IPS-18a (cell line): ENCODE data around the gene STK25.
"Not testable (repeated sequence)": the region's sequence is repeated elsewhere in the genome, so short reads cannot be mapped to it uniquely, and the experiment has no call there.

Experiments
- H3K27ac ChIP-seq: one replicate; pipeline ENCODE4 v1.5.1; 2013; ENCODE audit warnings: low read length
- H3K27me3 ChIP-seq: one replicate; pipeline ENCODE4 v1.6.1; 2013; ENCODE audit warnings: mild to moderate bottlenecking, low read length; ENCODE audit not compliant: control insufficient read depth, insufficient read depth
- H3K36me3 ChIP-seq: one replicate; pipeline ENCODE4 v1.6.1; 2013; ENCODE audit warnings: low read depth, low read length; ENCODE audit not compliant: control insufficient read depth
- H3K4me1 ChIP-seq: one replicate; pipeline ENCODE4 v1.6.1; 2013; ENCODE audit warnings: low read depth, low read length; ENCODE audit not compliant: control insufficient read depth
- H3K4me3 ChIP-seq: one replicate; pipeline ENCODE4 v1.5.1; 2013; ENCODE audit warnings: low read length
- H3K9ac ChIP-seq: one replicate; pipeline ENCODE4 v1.6.1; 2013; ENCODE audit warnings: mild to moderate bottlenecking, low read length, moderate library complexity
- H3K9me3 ChIP-seq: one replicate; pipeline ENCODE4 v1.6.1; 2013; ENCODE audit warnings: low read depth, low read length; ENCODE audit not compliant: control insufficient read depth

STK25 gene

GRCh38 chr2:241465543-241465942 is 42.8 kb downstream of the STK25 start:
- Histone ChIP-seq H3K9ac (no peak overlapping the region), H3K36me3 (no peaks in the 10 kb centered on the region), H3K4me3 (no peak overlapping the region), H3K9me3 (no peaks in the 10 kb centered on the region), H3K27me3 (no peaks in the 10 kb centered on the region), H3K27ac (no peak overlapping the region), H3K4me1 (no peaks in the 10 kb centered on the region)

- H3K9ac ChIP-seq, result no peak overlapping the region
- H3K4me1 ChIP-seq, result no peaks in the 10 kb centered on the region
- no peaks in the 10 kb centered on the region for H3K36me3 ChIP-seq
- H3K27me3 ChIP-seq, result no peaks in the 10 kb centered on the region
- no peak overlapping the region for H3K27ac ChIP-seq
- H3K4me3 ChIP-seq, result no peak overlapping the region
- no peaks in the 10 kb centered on the region for H3K9me3 ChIP-seq
Observed at GRCh38 chr2:241463276-241464135, 44.9 kb downstream of the STK25 start.

GRCh38 chr2:241461693-241462677 is 46.4 kb downstream of the STK25 start:
- Histone ChIP-seq H3K4me1 (no peaks in the 10 kb centered on the region), H3K4me3 (no peak overlapping the region), H3K36me3 (no peaks in the 10 kb centered on the region), H3K27me3 (no peaks in the 10 kb centered on the region), H3K9ac (no peak overlapping the region), H3K27ac (no peak overlapping the region), H3K9me3 (no peaks in the 10 kb centered on the region)

- Histone ChIP-seq H3K27ac (no peak overlapping the region), H3K4me3 (no peak overlapping the region), H3K27me3 (no peaks in the 10 kb centered on the region), H3K9ac (no peak overlapping the region), H3K4me1 (no peaks in the 10 kb centered on the region), H3K36me3 (no peaks in the 10 kb centered on the region), H3K9me3 (no peaks in the 10 kb centered on the region)
Observed at GRCh38 chr2:241460631-241461030, 47.8 kb downstream of the STK25 start.

- no peak overlapping the region for H3K4me3 ChIP-seq
- H3K9me3 ChIP-seq, result no peaks in the 10 kb centered on the region
- H3K36me3 ChIP-seq, result no peaks in the 10 kb centered on the region
- H3K27me3 ChIP-seq, result no peaks in the 10 kb centered on the region
- H3K27ac ChIP-seq, result no peak overlapping the region
- H3K4me1 ChIP-seq, result no peaks in the 10 kb centered on the region
- H3K9ac ChIP-seq, result no peak overlapping the region
Observed at GRCh38 chr2:241459520-241459919, 48.9 kb downstream of the STK25 start.

GRCh38 chr2:241458687-241459086 is 49.7 kb downstream of the STK25 start:
- H3K36me3 ChIP-seq, result no peaks in the 10 kb centered on the region
- no peaks in the 10 kb centered on the region for H3K9me3 ChIP-seq
- H3K9ac ChIP-seq, result no peak overlapping the region
- H3K4me1 ChIP-seq, result no peaks in the 10 kb centered on the region
- no peak overlapping the region for H3K4me3 ChIP-seq
- no peak overlapping the region for H3K27ac ChIP-seq
- H3K27me3 ChIP-seq, result no peaks in the 10 kb centered on the region

GRCh38 chr2:241456546-241456945 is 51.8 kb downstream of the STK25 start:
- no peaks in the 10 kb centered on the region for H3K36me3 ChIP-seq
- H3K27me3 ChIP-seq, result no peaks in the 10 kb centered on the region
- H3K4me3 ChIP-seq, result no peak overlapping the region
- H3K9me3 ChIP-seq, result no peaks in the 10 kb centered on the region
- no peak overlapping the region for H3K9ac ChIP-seq
- no peak overlapping the region for H3K27ac ChIP-seq
- H3K4me1 ChIP-seq, result no peaks in the 10 kb centered on the region

GRCh38 chr2:241454837-241455485 is 53.4 kb downstream of the STK25 start:
- Histone ChIP-seq H3K9me3 (no peaks in the 10 kb centered on the region), H3K27ac (no peak overlapping the region), H3K9ac (no peak overlapping the region), H3K4me1 (no peaks in the 10 kb centered on the region), H3K4me3 (no peak overlapping the region), H3K27me3 (no peaks in the 10 kb centered on the region), H3K36me3 (no peaks in the 10 kb centered on the region)

GRCh38 chr2:241453919-241454318 is 54.5 kb downstream of the STK25 start:
- H3K36me3 ChIP-seq, H3K4me1 ChIP-seq, H3K27ac ChIP-seq, H3K27me3 ChIP-seq, H3K9ac ChIP-seq, H3K4me3 ChIP-seq, H3K9me3 ChIP-seq: not testable (repeated sequence)

GRCh38 chr2:241451840-241452506 is 56.4 kb downstream of the STK25 start:
- H3K9ac ChIP-seq, result no peak overlapping the region
- H3K36me3 ChIP-seq, result no peaks in the 10 kb centered on the region

GRCh38 chr2:241450092-241450491 is 58.3 kb downstream of the STK25 start:
- not testable (repeated sequence) for H3K27ac ChIP-seq, H3K36me3 ChIP-seq, H3K4me3 ChIP-seq, H3K27me3 ChIP-seq, H3K9me3 ChIP-seq, H3K9ac ChIP-seq, H3K4me1 ChIP-seq

More at GRCh38 chr2:241451840-241452506, 56.4 kb downstream of the STK25 start:
- H3K4me1 ChIP-seq, result no peaks in the 10 kb centered on the region
- H3K9me3 ChIP-seq, result no peaks in the 10 kb centered on the region
- no peaks in the 10 kb centered on the region for H3K27me3 ChIP-seq
- H3K4me3 ChIP-seq, result no peak overlapping the region
- no peak overlapping the region for H3K27ac ChIP-seq
